Spleen (tissue), 7 donors: Measurements from ENCODE around the gene LRAT.

Experiments used
- CTCF ChIP-seq, 11 experiments: fragments of 200-600 bp in 7 of 11; fragments of 450-650 bp in 4 of 11; sonication (generic) in 4 of 11; IDR thresholded peaks in 8 of 11; conservative IDR thresholded peaks in 3 of 11; 1 replicate in 7 of 11; 2 replicates in 4 of 11; pipeline versions ENCODE4 v1.4.0 to v1.8.0; 2016 to 2021; ENCODE audit warnings: antibody characterized with exemption in 11 of 11, inconsistent platforms in 4 of 11, mild to moderate bottlenecking in 1 of 11
- POLR2A ChIP-seq, 3 donors: fragments of 450-650 bp; IDR thresholded peaks; one replicate each; pipeline ENCODE4 v1.5.1; 2017; ENCODE audit warnings: antibody characterized with exemption in 3 of 3, mild to moderate bottlenecking in 1 of 3
- donor health status: DM: no; HTN: no; CAD: no; lungs with moderate emphysema.
- donor health status: DM: no; HTN: no; CAD: no.
- donor health status: DM: no; HTN: no; CAD: no.

DNA sequence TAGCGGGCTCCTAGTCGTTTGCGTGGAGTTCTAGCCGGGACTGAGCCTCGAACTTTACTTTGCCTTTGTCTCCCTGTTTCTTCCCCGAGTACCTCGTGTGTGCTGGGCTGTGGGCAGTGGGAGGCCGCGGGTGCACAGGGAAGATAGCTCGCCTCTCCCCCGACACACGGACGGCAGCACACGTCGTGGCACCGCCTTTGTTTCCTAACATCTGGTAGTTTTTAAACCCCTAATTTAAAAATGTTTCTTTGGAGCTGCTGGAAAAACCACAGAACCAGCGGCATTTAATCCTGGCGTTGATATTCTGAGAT lies 38.1 kb downstream of the LRAT start:
- TF ChIP-seq CTCF (IDR thresholded peaks at IDR 0.05 in 8 of 11, conservative IDR thresholded peaks at IDR 0.05 in 3 of 11) (no peak), POLR2A (IDR thresholded peaks at IDR 0.05) (no peak)
